Stimulated activated CD4-positive, alpha-beta T cell treated with anti-CD3 and anti-CD28 coated beads, Interleukin-15, amount 100 ng/mL, for 1 hour (primary cell): ENCODE measurements around the gene DDX1.

Experiments used
- DNase-seq, 2 donors: peaks; one replicate each; pipeline ENCODE4 v3.0.0-alpha.2; 2020; ENCODE audit warnings: low read depth in 1 of 2, low spot score in 1 of 2

DDX1 gene

DNA sequence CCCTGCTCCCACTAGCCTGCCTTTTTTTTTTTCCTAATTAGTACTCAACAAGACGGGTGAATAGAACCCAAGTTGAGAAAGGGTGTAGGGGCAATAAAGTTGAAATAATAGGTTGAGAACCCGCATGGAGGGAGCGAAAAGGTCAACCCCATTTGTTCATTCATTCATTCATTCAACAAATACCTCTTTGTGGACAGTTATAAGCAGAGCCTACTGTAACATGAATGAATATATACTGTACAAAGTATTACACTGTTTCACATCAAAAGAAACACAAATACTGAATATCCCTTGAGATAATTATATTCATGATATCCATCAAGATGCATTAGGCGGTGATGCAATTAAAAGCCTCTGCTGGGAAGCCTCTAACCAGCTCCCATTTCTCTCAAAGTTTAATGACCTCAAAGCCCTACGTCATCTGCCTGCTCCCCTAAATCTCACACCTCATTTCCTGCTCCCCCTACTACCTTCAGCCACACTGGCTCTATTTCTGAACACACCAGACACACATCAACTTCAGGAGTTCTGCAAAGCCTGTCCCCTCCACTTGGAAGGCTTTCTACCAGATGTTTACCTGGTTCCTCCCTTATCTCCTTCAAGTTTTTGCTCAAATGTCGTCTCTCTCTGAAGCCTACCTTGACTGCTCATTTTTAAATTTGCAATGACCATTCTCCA lies 29.2 kb upstream of the DDX1 start:
- DNase-seq = no peak

DNA sequence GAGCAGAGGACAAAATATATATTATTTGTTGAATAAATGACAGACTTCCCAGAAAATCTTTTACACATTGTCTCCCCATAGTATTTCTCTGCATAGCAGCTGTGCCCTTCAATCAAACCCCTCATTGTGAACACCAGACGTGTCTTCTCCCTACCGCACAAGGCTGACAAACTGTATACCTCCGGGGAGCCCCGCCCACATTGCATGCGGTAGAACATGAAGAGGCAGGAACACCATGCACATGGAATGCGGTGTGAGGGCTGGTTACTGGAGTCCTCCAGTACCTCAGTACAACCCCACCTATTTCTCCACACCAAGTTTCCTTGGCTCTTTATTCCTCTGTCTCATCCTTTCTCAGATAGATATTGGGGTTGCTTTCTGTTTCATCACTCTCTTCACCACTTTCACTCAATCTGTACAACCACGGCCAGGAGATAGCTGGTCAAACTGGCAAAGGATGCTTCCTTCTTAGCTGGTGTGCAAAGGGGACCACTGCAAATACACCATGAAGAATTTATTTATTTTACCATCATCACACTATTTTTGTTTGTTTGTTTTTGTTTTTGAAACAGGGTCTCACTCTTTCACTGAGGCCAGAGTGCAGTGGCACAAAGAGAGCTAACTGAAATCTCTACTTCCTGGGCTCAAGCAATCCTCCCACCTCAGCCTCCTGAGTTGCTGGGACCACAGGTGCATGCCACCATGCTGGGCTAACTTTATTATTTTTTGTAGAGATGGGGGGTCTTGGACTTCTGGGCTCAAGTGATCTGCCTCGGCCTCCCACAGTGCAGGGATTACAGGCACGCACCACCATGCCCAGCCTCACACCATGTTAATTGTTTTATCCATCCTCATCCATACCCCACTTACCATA lies 28.2 kb upstream of the DDX1 start:
- no peak for DNase-seq

DNA sequence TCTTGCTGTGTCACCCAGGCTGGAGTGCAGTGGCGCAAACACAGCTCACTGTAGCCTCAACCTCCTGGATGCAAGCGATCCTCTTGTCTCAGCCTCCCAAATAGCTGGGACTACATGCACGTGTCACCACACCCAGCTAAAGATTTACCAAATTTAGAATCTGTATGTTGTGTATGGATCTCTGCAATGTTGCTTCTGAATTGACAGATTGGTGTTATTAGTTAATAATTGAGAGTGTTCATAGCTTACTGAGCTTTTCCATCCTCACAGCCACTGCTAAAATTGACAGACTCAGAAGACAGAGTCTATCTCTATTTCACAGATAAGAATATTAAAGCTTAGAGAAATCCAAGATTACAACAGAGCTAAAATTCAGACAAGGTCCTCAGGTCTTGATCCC lies 26.3 kb upstream of the DDX1 start:
- DNase-seq = no peak

DNA sequence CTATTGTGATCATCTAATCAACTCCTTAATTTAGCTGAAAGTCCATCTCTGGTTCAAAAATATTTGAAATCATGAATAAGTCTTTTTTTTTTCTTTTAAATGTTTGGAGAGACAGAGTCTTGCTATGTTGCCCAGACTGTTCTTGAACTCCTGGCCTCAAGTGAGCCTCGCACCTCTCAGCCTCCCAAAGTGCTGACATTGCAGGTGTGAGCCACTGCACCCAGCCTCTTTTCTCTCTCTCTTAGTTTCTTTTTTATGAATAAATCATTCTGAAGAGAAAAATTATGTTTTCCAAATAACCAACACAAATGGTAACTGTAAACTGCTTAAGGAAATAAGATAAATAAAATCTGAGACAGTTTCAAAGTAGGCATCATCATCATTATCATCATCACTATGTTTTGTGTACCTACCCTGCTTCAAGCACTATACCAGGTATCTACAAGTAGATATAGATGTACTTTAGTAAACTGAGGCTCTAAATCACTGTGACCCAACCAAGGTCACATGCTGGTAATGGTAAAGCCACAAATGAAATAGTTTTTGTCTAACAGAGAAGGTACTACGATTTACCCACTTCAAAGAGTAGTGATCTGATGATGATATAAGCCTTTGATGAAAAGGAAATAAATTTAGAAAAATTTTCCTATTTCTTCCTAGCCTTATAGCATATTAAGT lies 25.5 kb upstream of the DDX1 start:
- no peak for DNase-seq

DNA sequence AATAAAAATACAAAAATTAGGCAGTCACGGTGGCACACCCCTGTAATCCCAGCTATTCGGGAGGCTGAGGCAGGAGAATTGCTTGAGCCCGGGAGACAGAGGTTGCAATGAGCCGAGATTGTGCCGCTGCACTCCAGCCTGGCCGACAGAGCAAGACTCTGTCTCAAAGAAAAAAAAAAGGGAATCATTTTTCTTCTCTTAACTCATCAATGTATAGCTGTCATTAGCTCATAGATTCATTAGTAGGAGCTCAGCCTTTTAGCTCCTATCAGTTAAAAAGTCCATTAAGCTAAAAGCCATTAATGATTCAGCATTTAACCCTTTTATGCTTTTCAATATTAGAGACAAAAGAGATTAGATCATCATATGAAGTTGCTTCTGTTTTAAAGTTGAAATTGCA lies 24.8 kb upstream of the DDX1 start:
- no peak for DNase-seq

DNA sequence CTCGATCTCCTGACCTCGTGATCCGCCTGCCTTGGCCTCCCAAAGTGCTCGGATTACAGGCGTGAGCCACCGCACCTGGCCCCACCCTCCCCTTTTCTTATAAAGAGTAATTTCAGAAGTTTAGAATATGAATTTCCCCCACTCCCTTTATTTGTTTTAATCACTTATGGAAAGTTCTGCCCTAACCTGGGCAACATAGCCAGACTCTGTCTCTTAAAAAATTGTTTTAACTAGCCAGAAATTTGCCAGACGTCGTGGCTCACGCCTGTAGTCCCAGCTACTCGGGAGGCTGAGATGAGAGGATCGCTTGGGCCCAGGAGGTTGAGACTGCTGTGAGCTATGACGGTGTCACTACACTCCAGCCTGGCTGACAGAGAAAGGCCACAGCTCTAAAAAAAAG lies 22.8 kb upstream of the DDX1 start:
- no peak for DNase-seq

DNA sequence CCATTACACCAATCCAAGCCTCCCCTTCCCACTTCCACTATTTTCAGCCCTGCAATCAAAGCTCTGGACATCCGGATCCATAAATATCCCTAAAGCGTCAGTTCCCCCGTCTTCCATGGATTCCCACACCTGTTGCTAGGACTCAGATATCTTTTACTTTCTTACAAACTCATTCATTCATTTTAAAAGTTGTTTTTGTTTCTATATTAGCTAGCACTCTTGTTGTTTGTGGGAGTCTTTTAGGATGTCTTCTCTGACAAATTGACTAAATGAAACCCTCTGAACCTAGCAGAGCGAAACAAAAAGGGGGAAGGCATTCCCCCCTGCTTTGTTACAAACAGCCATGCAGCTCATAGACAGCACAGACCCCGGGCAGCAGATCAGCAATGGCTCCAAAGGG lies 21.6 kb upstream of the DDX1 start:
- DNase-seq = no peak

DNA sequence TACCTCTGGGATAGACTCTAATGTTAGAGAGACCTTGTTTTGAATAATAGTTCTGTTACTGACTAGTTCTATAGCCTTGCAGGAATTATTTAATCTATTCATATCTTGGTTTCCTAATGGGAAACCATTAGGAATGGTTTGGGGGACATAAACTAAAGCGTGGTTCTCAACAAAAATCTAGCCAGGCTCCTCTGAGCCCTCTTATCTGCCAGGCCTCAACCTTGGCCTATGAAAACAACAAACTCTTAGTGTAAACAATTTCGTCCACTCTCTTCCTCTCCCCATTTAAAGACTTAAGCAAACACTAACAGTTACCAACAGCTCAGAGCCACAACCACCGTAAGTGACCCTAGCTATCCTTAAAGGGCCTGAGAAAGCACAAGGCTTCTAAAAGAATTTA lies 19.9 kb upstream of the DDX1 start:
- DNase-seq = no peak

DNA sequence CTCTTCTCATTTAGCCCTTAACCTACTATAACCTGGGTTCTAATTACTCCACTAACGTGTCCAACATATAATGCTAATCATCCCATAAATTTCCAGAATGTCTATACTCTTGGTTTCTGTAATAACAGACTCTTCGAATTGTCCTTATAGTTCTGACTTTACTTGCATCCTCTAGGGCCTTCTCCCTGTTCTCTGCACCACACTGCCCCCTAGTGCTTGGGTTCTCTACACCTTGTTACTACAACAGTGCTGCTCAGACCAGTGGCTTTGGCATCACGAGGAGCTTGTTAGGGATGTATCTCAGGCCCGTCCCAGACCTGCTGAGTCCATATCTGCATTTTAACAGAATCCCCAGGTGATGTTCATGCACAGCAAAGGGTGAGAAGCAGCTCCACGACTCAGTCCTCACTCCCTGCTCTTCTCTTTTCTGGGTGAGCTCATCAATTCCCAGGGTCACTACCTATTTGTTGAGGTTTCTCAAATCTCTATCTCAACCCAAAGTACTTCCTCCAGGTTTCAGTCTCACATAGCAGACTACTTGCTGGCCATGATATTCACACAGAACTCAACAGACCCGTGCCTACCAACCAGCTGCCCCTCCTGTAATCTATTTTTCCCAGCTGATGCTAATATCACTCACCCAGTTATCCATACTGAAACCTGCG lies 14.5 kb upstream of the DDX1 start:
- peak; percentile 69 to 70 for DNase-seq

DNA sequence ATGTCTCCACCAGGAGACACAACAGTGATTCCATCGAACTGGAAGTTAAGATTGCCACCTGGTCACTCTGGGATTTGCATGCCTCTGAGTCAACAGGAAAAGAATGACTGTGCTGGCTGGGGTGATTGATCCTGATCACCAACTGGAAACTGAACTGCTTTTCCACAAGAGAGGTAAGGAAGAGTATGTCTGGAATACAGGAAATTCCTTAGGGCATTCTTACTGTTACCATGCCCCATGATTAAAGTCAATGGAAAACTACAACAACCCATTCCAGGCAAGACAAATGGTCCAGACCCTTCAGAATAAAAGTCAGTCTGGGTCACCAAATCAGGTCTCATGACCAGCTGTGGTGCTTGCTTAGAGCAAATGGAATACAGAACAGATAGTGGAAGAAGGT lies 12.0 kb upstream of the DDX1 start:
- no peak for DNase-seq

DNA sequence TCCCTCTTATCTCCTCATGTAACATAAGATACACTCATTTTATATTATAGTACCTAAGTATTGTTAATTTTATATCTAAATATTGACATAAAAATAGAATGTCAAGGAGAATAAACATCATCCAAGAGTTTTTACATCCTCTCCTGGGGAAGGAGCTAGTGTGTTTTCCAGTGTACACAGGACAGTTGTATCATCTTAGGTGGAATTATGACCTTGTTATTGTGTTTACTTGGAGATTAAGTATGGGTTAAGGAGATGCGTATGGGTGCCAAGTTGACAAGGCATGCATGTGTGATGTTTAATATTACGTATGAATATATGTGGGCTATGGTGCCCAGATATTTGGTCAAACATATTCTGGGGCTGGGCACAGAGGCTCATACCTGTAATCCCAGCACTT lies 11.2 kb upstream of the DDX1 start:
- no peak for DNase-seq

DNA sequence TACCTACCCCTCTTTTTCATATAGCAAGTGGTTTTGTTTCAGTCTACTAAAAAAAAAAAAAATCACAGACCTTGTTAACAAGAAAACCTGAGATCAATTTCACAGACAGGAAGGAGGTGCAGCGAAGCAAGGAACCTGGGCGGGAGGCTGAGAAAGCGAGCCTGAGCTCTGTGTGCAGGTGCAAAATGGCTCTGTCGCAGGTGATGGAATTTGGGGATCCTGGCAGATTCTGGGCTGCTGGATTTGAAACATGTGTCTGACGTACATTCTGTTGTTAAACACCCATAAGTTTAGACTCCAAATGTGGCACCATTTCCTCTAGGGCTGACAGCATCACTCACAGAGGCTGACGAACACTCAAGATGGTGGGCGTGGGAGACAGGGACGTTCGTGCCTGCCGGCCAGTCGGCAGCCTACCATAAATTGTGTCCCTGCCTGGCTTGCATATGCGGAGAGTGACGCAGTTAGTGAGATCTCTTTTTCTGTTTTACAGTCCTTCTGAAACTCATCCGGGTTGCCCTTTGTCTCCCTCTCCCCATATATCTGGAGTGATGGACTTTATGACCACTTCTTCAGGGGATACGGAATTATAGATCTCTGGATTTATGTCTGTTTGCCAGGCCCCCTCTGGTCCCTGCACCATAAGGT lies 8.8 kb upstream of the DDX1 start:
- DNase-seq = no peak

DNA sequence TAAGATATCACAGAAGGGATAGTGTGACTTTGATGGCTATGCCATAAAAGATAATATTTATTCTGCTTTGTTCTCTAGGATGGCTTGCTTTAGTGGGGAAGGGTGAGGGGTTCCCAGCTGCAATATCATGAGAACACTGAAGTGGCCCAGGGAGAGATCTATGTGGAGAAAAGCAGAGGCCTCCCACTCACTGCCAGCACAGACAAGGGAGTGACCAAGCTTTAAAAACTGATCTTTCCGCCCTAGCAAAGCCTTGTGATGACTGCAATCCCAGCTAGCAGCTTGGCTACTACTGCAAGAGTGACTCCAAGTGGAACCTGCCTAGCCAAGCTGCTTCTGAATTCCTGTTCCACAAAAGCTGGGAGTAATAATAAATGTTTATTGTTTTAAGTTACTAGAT lies 7.8 kb upstream of the DDX1 start:
- DNase-seq = no peak

DNA sequence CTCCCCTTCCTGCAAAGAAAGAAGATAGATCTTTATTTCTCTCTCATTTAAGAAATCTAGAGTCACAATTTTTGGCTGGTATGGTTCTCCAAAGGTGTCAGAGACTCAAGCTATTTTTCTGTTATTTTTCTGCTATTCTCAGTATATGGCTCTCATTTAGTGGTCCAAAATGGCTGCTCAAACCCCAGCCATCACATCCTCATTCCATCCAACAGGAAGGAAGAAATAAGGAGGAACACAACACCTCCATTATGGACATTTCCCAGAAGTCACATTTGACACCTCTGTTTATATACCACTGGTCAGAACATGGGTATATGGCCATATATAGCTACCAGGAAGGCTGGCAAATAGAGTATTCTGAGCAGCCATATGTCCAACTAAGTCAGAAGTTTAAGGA lies 7.4 kb upstream of the DDX1 start:
- no peak for DNase-seq

DNA sequence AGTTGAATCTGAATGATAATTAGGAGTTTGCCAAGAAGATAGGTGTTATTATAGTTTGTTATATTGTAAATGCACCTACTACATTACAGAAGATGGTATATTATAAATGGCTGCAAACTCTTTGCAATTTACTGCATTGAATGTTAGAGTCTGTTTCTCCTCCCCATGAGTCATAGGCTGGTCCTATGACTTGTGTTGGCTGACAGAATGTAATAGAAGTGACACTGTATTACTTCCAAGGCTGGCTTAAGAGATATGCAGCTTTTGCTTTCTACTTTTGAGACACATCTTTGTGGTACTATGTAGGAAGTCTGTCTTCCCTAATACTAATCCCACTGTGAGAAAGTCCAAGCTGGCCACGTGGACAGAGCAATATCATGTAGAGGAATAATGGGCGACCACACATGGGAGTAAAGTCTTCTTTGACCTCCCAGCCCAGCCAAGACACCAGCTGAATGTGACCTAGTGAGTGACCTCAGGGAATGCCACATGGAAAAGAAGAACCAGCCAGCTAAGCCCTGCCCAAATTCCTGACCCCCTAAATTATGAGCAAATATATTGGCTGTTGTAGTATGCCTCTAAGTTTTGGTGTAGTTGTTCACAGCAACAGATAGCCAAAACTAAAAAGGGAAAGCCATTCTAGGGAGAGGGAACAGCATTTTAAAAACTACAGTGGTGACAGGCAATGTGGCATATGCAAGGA lies 6.8 kb upstream of the DDX1 start:
- DNase-seq = no peak

DNA sequence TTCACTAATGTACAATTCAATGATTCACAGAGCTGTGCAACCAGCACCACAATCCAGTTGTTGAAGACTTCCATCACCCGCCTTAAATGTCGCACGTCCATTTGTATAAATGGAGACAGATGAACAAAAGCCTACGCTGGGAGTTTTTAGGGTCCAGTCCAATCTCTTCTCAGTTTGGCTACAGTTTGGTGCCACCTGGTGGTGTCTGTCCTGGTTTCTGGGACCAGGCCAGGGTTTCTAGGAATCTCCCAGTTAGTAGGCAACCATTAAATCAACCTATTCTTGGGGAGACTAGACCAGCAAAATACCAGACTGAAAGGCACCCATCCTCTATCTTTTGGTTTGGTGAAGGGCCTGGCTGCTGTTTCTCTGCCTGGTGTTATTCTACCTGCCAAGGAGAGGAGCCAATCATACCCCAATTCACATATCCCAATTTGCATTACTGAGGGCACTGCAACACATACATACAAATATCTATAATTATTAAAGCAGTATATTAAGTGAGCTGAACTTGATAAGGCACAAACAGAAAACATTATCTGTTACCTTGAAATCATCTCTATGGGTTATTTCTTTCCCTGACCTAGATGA lies 3.2 kb upstream of the DDX1 start:
- DNase-seq = no peak

DNA sequence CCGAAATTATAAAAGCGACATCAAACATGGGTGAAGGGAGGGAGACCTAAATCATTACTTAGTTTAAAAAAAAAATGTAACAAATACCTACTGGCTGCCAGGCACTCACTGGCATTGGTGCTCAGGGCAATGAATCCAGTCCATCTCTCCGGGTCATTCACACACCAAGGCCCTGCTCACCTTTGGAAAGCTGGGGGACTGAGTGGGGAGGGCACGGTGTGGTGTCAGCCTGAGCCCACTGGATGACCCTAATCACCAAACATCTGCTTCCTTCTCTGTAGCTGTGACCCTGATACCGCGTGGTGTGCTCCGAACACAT lies 336 bp upstream of the DDX1 start:
- DNase-seq = no peak

DNA sequence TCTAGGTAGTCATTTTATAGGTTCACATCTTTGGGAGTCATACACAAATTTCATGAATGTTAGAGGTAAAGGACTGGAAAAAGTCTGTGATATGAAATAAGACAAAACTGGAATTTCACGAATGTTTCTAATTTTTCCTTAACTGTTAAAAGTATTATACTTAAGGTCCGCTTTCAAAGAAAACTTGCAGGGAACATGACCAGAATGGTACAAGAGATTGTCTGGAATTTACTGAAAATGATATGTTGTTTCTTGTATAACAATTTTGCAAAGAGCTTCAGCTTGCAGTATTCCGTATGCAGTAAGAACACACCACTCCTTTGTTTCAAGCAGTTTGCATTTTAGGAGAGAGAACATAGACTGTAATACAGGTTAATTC lies 1.6 kb downstream of the DDX1 start:
- DNase-seq = no peak

DNA sequence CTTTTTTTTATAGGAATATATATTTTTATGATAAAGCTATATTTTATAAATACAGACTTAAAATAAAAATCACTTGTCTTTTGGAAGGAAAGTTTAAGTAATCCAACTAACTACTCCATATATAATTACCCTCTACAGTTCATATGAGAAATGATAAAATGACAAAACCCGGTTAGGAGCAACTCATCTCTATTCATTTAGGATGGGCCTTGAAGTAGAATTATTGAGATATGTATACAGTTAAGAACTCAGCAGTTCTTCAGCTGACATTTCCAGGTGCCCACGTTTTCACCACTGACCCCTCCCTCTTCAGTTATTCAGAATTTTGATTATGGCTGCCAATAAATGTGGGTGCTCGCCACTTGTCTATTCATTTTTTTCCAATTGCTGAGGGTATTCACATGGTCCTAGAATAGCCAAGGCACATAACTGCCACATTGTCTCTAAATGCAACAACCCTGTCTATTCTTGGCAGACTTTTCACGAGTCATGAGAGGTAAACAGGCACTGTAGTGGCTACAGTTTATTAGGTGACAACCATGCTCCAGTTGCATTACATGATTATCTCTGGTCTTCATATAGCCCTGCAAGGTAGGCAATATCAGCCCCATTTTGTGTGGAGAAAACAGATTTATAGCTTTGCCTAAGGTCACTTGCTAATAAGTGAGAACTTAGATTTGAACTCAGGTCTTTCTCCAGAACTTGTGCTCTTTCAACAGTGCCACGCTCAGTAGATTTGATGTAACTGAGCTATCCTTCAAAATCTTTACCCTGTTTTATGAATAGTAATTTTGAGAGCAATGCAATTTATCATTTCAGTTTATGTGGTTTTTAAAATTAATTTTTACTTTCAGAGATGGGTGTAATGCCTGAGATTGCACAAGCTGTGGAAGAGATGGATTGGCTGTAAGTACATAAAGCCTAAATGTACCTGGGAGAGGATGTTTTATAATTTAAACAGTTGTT lies 2.9 kb downstream of the DDX1 start:
- DNase-seq = no peak
